Muscle layer of colon (tissue), 2 donors: ENCODE results near the gene IGFBP4.

ENCODE experiments used
- H3K27ac ChIP-seq: one replicate; pipeline ENCODE4 v1.7.0; 2013; ENCODE audit warnings: low read depth, mild to moderate bottlenecking, low read length, moderate library complexity
- H3K27me3 ChIP-seq, 2 donors: one replicate each; pipeline ENCODE4 v1.7.0; 2013; ENCODE audit warnings: low read length in 2 of 2, mild to moderate bottlenecking in 2 of 2; ENCODE audit not compliant: insufficient read depth in 2 of 2, control insufficient read depth in 1 of 2
- H3K36me3 ChIP-seq: one replicate; pipeline ENCODE4 v1.7.0; 2013; ENCODE audit warnings: mild to moderate bottlenecking, low read length; ENCODE audit not compliant: insufficient read depth
- H3K4me1 ChIP-seq: one replicate; pipeline ENCODE4 v1.7.0; 2013; ENCODE audit warnings: mild to moderate bottlenecking, low read length; ENCODE audit not compliant: insufficient read depth
- H3K4me3 ChIP-seq, 2 donors: one replicate each; pipeline ENCODE4 v1.7.0; 2013; ENCODE audit warnings: low read length in 2 of 2, low read depth in 1 of 2, mild to moderate bottlenecking in 1 of 2, moderate library complexity in 1 of 2
- H3K9ac ChIP-seq: one replicate; pipeline ENCODE4 v1.7.0; 2013; ENCODE audit warnings: low read length
- H3K9me3 ChIP-seq: one replicate; pipeline ENCODE4 v1.7.0; 2013; ENCODE audit warnings: mild to moderate bottlenecking, low read length
- donor health status: abdominal sarcoma.
- donor health status: Adenocarcinoma of cecum.

IGFBP4 gene

GRCh38 chr17:40478486-40478885 is 35.2 kb downstream of the IGFBP4 start:
- Histone ChIP-seq H3K9ac (no peak overlapping the region), H3K27ac (no peak overlapping the region), H3K27me3 (no peaks in the 10 kb centered on the region), H3K4me1 (peaks cover 24% of the 10 kb centered on the region), H3K36me3 (no peaks in the 10 kb centered on the region), H3K9me3 (no peaks in the 10 kb centered on the region), H3K4me3 (no peak overlapping the region)

- Histone ChIP-seq H3K27me3 (no peaks in the 10 kb centered on the region), H3K9me3 (no peaks in the 10 kb centered on the region), H3K4me3 (no peak overlapping the region), H3K36me3 (no peaks in the 10 kb centered on the region), H3K4me1 (peaks cover 11% of the 10 kb centered on the region), H3K27ac (no peak overlapping the region), H3K9ac (no peak overlapping the region)
Observed at GRCh38 chr17:40479754-40480480, 36.7 kb downstream of the IGFBP4 start.

DNA sequence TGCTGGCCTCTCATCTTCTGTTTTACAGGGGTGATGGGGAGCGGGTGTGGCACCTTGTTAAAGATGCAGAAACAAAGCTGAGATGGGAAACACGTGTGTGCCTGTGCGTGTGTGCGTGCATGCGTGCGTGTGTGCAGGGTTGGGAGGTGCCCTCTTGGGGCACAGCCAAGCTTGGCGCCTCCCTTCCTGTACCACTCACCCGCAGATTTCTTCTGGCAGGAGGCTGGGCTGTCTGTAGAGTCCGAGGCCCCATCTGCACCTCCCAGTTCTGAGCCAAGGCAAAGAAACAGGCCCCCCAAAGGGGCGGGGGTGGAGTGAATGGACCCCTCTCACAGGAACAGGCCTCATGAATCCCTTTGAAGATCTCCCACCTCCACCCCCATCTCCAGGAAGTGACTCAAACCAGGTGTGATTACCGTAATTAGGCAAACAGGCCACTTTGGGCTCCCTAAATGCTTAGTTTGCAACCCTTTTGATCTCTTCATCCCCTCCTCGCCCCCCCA is 37.3 kb downstream of the IGFBP4 start:
- H3K4me3 ChIP-seq, result no peak overlapping the region
- H3K27me3 ChIP-seq, result no peaks in the 10 kb centered on the region
- peaks cover 5% of the 10 kb centered on the region for H3K4me1 ChIP-seq
- no peak overlapping the region for H3K27ac ChIP-seq
- no peak overlapping the region for H3K9ac ChIP-seq
- no peaks in the 10 kb centered on the region for H3K9me3 ChIP-seq
- no peaks in the 10 kb centered on the region for H3K36me3 ChIP-seq

DNA sequence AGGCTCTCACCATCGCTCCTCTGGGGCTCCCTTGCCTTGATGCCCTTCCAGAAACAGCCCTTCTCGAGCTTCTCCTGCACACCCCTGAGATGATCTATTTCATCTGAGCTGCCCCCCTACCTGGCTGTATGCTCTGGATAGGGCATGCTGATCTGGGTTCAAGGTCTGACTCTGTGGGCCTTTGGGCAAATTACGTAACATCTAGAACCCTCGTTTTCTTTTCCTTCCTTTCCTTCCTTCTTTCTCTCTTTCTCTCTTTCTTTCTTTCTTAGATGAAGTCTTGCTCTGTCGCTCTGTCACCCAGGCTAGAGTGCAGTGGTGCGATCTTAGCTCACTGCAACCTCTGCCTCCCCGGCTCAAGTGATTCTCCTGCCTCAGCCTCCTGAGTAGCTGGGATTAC is 37.9 kb downstream of the IGFBP4 start:
- H3K9ac ChIP-seq, result no peak overlapping the region
- H3K4me1 ChIP-seq, result peaks cover 6% of the 10 kb centered on the region
- H3K9me3 ChIP-seq, result no peaks in the 10 kb centered on the region
- H3K27me3 ChIP-seq, result no peaks in the 10 kb centered on the region
- H3K4me3 ChIP-seq, result no peak overlapping the region
- no peak overlapping the region for H3K27ac ChIP-seq
- H3K36me3 ChIP-seq, result no peaks in the 10 kb centered on the region

DNA sequence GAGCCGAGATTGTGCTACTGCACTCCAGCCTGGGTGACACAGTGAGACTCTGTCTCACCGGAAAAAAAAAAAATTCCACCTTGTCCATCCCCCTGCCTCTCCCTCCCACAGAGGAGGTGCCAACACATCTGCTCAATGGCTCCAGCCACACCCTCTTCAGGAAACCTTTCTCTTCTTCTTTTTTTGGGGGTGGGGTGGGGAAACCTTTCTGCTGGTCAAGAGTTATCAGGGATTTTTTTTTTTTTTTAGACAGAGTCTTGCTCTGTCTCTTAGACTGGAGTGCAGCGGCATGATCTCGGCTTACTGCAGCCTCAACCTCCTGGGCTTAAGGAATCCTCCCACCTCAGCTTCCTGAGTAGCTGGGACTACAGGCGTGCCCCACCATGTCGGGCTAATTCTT is 39.5 kb downstream of the IGFBP4 start:
- Histone ChIP-seq H3K9ac (no peak overlapping the region), H3K4me3 (no peak overlapping the region), H3K36me3 (no peaks in the 10 kb centered on the region), H3K4me1 (peaks cover 23% of the 10 kb centered on the region), H3K27me3 (no peaks in the 10 kb centered on the region), H3K9me3 (no peaks in the 10 kb centered on the region), H3K27ac (no peak overlapping the region)

- no peaks in the 10 kb centered on the region for H3K27me3 ChIP-seq
- H3K4me3 ChIP-seq, result no peak overlapping the region
- no peaks in the 10 kb centered on the region for H3K36me3 ChIP-seq
- no peak overlapping the region for H3K27ac ChIP-seq
- H3K9me3 ChIP-seq, result no peaks in the 10 kb centered on the region
- H3K4me1 ChIP-seq, result peaks cover 32% of the 10 kb centered on the region
- no peak overlapping the region for H3K9ac ChIP-seq
Observed at GRCh38 chr17:40483679-40484078, 40.4 kb downstream of the IGFBP4 start.

GRCh38 chr17:40484285-40484972 is 41.2 kb downstream of the IGFBP4 start:
- Histone ChIP-seq H3K27ac (no peak overlapping the region), H3K36me3 (no peaks in the 10 kb centered on the region), H3K9ac (no peak overlapping the region), H3K9me3 (no peaks in the 10 kb centered on the region), H3K4me3 (no peak overlapping the region), H3K4me1 (peaks cover 40% of the 10 kb centered on the region), H3K27me3 (no peaks in the 10 kb centered on the region)

DNA sequence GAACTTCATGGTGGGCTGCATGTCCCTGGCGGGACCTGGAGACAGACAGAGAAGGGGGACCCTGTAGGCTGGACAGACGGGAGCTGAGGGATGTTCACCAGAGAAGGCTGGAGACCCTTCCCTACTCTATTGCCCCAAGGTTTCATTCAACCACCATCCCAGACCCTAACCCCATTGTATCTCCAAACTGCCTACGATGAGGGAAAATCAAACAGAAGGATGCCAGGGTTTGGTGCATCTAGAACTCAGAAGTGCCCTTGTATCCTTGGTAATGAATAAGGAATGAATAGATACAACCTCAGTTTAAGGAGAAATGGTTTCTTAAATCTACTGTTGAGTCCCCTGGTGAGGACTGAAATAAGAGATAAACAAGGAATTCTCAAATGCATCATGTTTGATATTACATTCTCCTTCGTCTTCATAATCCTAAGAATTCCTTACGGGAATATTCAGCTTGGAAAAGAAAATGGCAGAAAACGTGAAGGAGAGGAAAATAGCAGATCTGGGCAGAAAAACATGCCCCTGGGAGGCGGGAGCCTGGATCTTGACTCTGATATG is 41.8 kb downstream of the IGFBP4 start:
- Histone ChIP-seq H3K9me3 (no peaks in the 10 kb centered on the region), H3K27me3 (no peaks in the 10 kb centered on the region), H3K9ac (no peak overlapping the region), H3K4me3 (no peak overlapping the region), H3K36me3 (no peaks in the 10 kb centered on the region), H3K27ac (no peak overlapping the region), H3K4me1 (peaks cover 46% of the 10 kb centered on the region)

- Histone ChIP-seq H3K9ac (no peak overlapping the region), H3K4me1 (peaks cover 55% of the 10 kb centered on the region), H3K4me3 (no peak overlapping the region), H3K27ac (no peak overlapping the region), H3K36me3 (no peaks in the 10 kb centered on the region), H3K9me3 (no peaks in the 10 kb centered on the region), H3K27me3 (no peaks in the 10 kb centered on the region)
Observed at GRCh38 chr17:40485851-40486521, 42.7 kb downstream of the IGFBP4 start.

DNA sequence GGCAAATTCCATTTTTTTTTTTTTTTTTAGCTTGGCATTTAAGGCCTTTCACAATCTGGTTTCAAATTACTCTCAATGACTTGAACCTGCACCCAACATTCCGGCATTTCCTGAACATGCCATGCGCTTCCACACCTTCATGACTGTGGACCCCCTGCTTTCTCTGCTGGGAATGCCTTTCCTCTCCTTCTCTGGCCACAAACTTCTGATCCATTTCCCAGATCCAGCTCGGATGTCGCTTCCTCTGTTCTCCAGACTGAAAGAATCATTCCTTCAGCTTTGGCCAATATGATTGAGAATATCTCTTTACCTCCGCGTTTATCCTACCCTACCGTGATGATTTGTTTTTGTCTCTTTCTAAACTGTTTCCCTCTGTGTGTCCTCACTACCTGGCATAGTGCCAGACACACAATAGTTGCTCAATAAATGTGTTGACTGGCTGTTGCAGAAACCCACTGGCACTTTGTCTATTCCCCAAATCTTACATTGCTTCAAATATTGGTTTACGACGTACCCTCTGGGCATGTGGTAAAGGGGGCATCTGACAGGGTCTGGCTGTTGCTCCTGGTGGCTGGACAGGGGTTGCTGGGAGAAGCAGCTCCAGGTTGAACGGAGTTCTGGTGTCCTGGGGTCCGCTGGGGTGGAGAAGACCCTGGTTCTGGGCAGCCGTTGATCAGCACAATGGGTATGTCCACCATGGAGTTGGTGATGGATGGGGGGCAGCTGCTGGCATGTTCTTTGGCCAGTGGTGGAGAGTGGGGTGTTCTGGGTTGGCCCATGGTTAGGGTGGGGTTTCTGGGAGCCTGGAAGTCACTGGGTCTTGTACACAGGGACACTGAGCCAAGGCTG is 43.5 kb downstream of the IGFBP4 start:
- no peaks in the 10 kb centered on the region for H3K9me3 ChIP-seq
- peak overlapping the region; percentile 64 for H3K27ac ChIP-seq
- H3K9ac ChIP-seq, result no peak overlapping the region
- no peaks in the 10 kb centered on the region for H3K27me3 ChIP-seq
- peaks cover 63% of the 10 kb centered on the region for H3K4me1 ChIP-seq
- H3K36me3 ChIP-seq, result no peaks in the 10 kb centered on the region
- no peak overlapping the region for H3K4me3 ChIP-seq
